ENCODE measurements around the gene GREB1. TPM values are rescaled to one million over a fixed set of nuclear protein-coding genes. Genes with fewer than 3 reads are reported as not detected.

Gene GREB1
- total and polyA plus RNA-seq, 2 of the 13 experiments (the other 11 are each of a cell fraction or from before 2014, with no cell fraction given), result 31.3 to 61.2 TPM

DNA sequence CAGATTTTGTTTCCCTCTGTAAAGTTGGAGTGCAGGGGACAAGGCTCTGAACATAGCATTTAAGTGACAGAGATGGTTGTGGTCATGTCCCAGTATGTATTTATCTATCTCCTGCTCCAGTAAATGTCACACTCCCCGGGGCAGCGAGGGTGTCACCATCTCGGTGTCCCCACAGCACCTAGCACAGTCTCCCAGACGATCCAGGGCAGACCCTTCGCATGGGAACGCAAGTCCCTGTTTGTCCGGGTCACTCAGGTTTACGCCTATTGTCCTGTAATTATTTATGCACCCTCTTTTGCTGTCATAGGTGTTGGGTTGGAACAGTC lies 148.7 kb downstream of the GREB1 start:
- Histone ChIP-seq H3K4me3 (replicated peaks in 1 of 3; ENCODE audit: insufficient read depth in 1 of 3, low read depth in 2 of 3, low read length in 3 of 3) (no peak overlapping the region; a peak in 1 of 6 replicates), H3K4me2 (ENCODE audit: low read depth, low read length) (peak overlapping the region; percentile 87; the same call in 1 of the 2 replicates), H3K4me1 (ENCODE audit: insufficient read depth, low read length) (peaks cover 33% of the 10 kb centered on the region), H3K27ac (ENCODE audit: extremely low read length, insufficient read depth, low read length) (no peak overlapping the region), H4K20me1 (ENCODE audit: insufficient read depth, low read length) (no peaks in the 10 kb centered on the region), H2AFZ (ENCODE audit: low read length) (no peak overlapping the region), H3K79me2 (ENCODE audit: insufficient read depth, low read length) (no peaks in the 10 kb centered on the region), H3K36me3 (replicated peaks in 1 of 2; ENCODE audit: control insufficient read depth in 1 of 2, insufficient read depth in 2 of 2, low read length in 2 of 2) (no peaks in the 10 kb centered on the region), H3K9ac (ENCODE audit: insufficient read depth, low read depth, low read length) (no peak overlapping the region), H3K9me3 (ENCODE audit: low read length) (no peaks in the 10 kb centered on the region), H3K27me3 (ENCODE audit: control insufficient read depth in 1 of 2, insufficient read depth in 2 of 2, low read length in 2 of 2) (peaks cover 3 to 58% of the 10 kb centered on the region in 2 experiments; a peak in 4 of 5 replicates)
- 67% methylated on average over 8 of the region's 8 CpGs for WGBS (ENCODE audit: low lambda C conversion rate)
- FAIRE-seq (no peak), DNase-seq (ENCODE audit: low spot score) (no peak), ATAC-seq (no peak)
- intact Hi-C loops (cut with micrococcal nuclease; ENCODE audit: unreplicated experiment), result loop anchor here (1.0 to 10.0 kb wide), 3 partner anchors 39 to 260 kb away; no protein-coding TSS in a partner anchor
- CTCF ChIA-PET (ENCODE audit: low intra/inter-chr PET ratio, low total read pairs), result interaction anchor here (0.6 to 2.1 kb wide), 3 partner anchors 40 to 550 kb away, joined by 3 to 12 read pairs (median 5); a partner anchor contains a TSS
- POLR2A ChIA-PET, result no interaction called here
- BruUV-seq (replicated peaks), result no TSS peak
- in situ Hi-C loops (cut with HindIII; ENCODE audit: extremely low pct_ligation_motif_present, low pct_unique_long_range_greater_than_20kb), result no loop called here
- TF ChIP-seq ZNF230 (CRISPR knock-in tag; IDR thresholded peaks at IDR 0.05), result 0 out of 2 replicates have a peak, but pooled peaks have one; percentile 13
- no peak for TF ChIP-seq ZNF850 (CRISPR knock-in tag; conservative IDR thresholded peaks at IDR 0.05)
- TF ChIP-seq, protein P1, sequence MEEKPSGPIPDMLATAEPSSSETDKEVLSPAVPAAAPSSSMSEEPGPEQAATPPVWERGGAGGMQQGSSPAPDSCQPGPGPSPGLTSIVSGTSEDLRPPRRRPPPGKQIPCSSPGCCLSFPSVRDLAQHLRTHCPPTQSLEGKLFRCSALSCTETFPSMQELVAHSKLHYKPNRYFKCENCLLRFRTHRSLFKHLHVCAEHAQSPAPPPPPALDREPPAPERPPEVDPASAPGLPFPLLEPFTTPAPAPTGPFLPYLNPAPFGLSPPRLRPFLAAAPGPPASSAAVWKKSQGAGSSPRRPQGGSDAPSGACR (CRISPR knock-in tag; IDR thresholded peaks at IDR 0.05), result 0 out of 2 replicates have a peak, but pooled peaks have one; percentile 12

DNA sequence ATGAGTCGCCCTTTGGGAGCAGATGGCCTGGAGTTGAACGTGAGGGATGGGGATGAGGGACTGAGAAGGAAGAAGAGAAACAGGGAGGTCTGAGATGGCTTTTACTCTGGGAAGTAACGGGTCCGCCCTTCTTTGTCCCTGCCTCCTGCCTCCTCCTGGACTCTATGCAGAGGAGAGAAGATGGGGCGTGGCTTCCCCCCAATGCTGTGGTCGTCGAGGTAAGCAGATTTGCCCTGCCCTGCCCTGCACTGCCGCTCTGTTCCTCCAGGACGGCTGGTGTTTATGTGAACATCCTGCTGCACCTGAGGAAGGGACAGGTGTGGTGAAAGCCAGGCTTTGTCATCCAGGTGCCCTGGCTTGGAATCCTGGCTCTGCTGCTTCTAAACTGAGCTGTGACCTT lies 149.6 kb downstream of the GREB1 start:
- Histone ChIP-seq H3K27ac (ENCODE audit: extremely low read length, insufficient read depth, low read length) (no peak overlapping the region), H2AFZ (ENCODE audit: low read length) (no peak overlapping the region), H3K27me3 (ENCODE audit: control insufficient read depth in 1 of 2, insufficient read depth in 2 of 2, low read length in 2 of 2) (peaks cover 2 to 57% of the 10 kb centered on the region in 2 experiments; a peak in 4 of 5 replicates), H3K4me3 (replicated peaks in 1 of 3; ENCODE audit: insufficient read depth in 1 of 3, low read depth in 2 of 3, low read length in 3 of 3) (no peak overlapping the region), H3K79me2 (ENCODE audit: insufficient read depth, low read length) (no peaks in the 10 kb centered on the region), H3K9ac (ENCODE audit: insufficient read depth, low read depth, low read length) (no peak overlapping the region), H3K36me3 (replicated peaks in 1 of 2; ENCODE audit: control insufficient read depth in 1 of 2, insufficient read depth in 2 of 2, low read length in 2 of 2) (no peaks in the 10 kb centered on the region), H3K9me3 (ENCODE audit: low read length) (no peaks in the 10 kb centered on the region), H4K20me1 (ENCODE audit: insufficient read depth, low read length) (no peaks in the 10 kb centered on the region), H3K4me2 (ENCODE audit: low read depth, low read length) (no peak overlapping the region), H3K4me1 (ENCODE audit: insufficient read depth, low read length) (peaks cover 40% of the 10 kb centered on the region)
- CTCF ChIA-PET (ENCODE audit: low intra/inter-chr PET ratio, low total read pairs), result interaction anchor here (2.1 kb wide), 1 partner anchor 96 kb away, joined by 5 read pairs; no protein-coding TSS in a partner anchor
- POLR2A ChIA-PET, result interaction anchor here (1.1 kb wide), 1 partner anchor 13 kb away, joined by 3 read pairs; the partner anchor contains the start of gene NTSR2
- in situ Hi-C loops (cut with HindIII; ENCODE audit: extremely low pct_ligation_motif_present, low pct_unique_long_range_greater_than_20kb), result no loop called here
- TF ChIP-seq RXRA (CRISPR knock-in tag; IDR thresholded peaks at IDR 0.05), result 0 out of 2 replicates have a peak, but pooled peaks have one; percentile 15
- TF ChIP-seq, protein P2, sequence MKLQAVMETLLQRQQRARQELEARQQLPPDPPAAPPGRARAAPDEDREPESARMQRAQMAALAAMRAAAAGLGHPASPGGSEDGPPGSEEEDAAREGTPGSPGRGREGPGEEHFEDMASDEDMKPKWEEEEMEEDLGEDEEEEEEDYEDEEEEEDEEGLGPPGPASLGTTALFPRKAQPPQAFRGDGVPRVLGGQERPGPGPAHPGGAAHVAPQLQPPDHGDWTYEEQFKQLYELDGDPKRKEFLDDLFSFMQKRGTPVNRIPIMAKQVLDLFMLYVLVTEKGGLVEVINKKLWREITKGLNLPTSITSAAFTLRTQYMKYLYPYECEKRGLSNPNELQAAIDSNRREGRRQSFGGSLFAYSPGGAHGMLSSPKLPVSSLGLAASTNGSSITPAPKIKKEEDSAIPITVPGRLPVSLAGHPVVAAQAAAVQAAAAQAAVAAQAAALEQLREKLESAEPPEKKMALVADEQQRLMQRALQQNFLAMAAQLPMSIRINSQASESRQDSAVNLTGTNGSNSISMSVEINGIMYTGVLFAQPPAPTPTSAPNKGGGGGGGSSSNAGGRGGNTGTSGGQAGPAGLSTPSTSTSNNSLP (IDR thresholded peaks at IDR 0.05; ENCODE audit: low read depth, low read length), result no peak
- no peak for TF ChIP-seq ZNF124 (CRISPR knock-in tag; IDR thresholded peaks at IDR 0.05)
- TF ChIP-seq NFKB2 (CRISPR knock-in tag; IDR thresholded peaks at IDR 0.05; ENCODE audit: borderline replicate concordance), result no peak
- no peak for FAIRE-seq
- intact Hi-C loops (cut with micrococcal nuclease; ENCODE audit: unreplicated experiment), result loop anchor here (5.0 to 10.0 kb wide), 2 partner anchors 99 to 261 kb away; no protein-coding TSS in a partner anchor
- no peak for ATAC-seq
- no TSS peak for BruUV-seq (replicated peaks)
- DNase-seq (ENCODE audit: low spot score), result no peak
- 27% methylated on average over 9 of the region's 9 CpGs for WGBS (ENCODE audit: low lambda C conversion rate)

Data from HepG2 (cell line).